T-helper 1 cell treated with Interleukin-12 subunit alpha and Interleukin-12 subunit beta and Interleukin-4 antibody, amounts not matched to agents 30 μg/mL and 1 μg/mL, for 36 hours (primary cell): ENCODE results near the gene EXOC3.
"Not testable (repeated sequence)": the region's sequence is repeated elsewhere in the genome, so short reads cannot be mapped to it uniquely, and the experiment has no call there.

Experiments
- H3K27ac Mint-ChIP-seq: one replicate; pipeline ENCODE4 v1.8.0; 2021; ENCODE audit warnings: mild to moderate bottlenecking, mixed read lengths
- H3K27me3 Mint-ChIP-seq: one replicate; pipeline ENCODE4 v1.8.0; 2021; ENCODE audit warnings: low read depth, mixed read lengths
- H3K36me3 Mint-ChIP-seq: one replicate; pipeline ENCODE4 v1.8.0; 2021; ENCODE audit warnings: low read depth, mixed read lengths
- H3K4me1 Mint-ChIP-seq: one replicate; pipeline ENCODE4 v1.8.0; 2021; ENCODE audit warnings: low read depth, mixed read lengths
- H3K4me3 Mint-ChIP-seq: one replicate; pipeline ENCODE4 v1.8.0; 2021; ENCODE audit warnings: mild to moderate bottlenecking, moderate library complexity, mixed read lengths
- H3K9me3 Mint-ChIP-seq: one replicate; pipeline ENCODE4 v1.8.0; 2021; ENCODE audit warnings: mixed read lengths

The EXOC3 gene

DNA sequence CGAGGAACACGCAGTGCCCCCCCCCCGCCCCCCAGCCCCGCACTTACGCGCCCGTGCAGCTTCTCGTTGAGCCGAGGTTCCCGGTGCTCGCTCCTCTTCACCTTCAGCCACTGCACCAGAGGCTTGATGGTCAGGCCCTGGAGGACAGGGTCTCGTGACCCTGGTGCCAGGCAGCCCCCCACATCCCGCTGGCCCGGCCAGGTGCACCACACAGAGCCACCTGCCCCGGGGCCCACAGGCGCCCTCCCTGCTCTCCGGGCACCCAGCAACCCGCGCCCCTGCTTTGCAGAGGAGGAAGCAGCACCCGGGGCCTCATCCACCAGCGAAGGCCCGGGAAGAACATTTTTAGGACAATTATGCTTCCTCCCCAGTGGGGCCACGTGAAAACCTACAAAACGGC is 39.0 kb downstream of the EXOC3 start:
- no peak overlapping the region for H3K4me3 Mint-ChIP-seq
- no peaks in the 10 kb centered on the region for H3K9me3 Mint-ChIP-seq
- no peaks in the 10 kb centered on the region for H3K36me3 Mint-ChIP-seq
- H3K4me1 Mint-ChIP-seq = no peaks in the 10 kb centered on the region
- H3K27me3 Mint-ChIP-seq = no peaks in the 10 kb centered on the region
- no peak overlapping the region for H3K27ac Mint-ChIP-seq

DNA sequence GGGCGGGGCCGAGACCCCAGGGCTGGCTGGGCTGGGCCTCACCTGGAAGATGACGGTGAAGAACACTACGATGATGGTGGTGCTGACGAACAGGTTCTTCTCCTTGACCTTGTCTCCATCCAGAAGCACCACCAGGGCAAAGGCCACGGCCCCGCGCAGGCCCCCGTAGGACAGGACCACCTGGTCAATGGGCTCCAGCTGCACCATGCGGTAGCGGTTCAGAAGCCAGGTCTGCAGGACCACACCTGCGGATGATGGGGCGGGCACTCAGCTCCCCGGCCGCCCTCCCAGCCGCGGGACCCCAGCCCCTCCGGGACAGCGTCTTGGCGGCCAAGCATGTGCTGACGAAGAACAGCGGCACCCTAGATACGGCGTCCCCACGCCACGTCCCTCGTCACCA is 39.5 kb downstream of the EXOC3 start:
- no peaks in the 10 kb centered on the region for H3K36me3 Mint-ChIP-seq
- H3K27me3 Mint-ChIP-seq = no peaks in the 10 kb centered on the region
- H3K4me1 Mint-ChIP-seq = no peaks in the 10 kb centered on the region
- H3K27ac Mint-ChIP-seq = no peak overlapping the region
- no peak overlapping the region for H3K4me3 Mint-ChIP-seq
- H3K9me3 Mint-ChIP-seq = no peaks in the 10 kb centered on the region

DNA sequence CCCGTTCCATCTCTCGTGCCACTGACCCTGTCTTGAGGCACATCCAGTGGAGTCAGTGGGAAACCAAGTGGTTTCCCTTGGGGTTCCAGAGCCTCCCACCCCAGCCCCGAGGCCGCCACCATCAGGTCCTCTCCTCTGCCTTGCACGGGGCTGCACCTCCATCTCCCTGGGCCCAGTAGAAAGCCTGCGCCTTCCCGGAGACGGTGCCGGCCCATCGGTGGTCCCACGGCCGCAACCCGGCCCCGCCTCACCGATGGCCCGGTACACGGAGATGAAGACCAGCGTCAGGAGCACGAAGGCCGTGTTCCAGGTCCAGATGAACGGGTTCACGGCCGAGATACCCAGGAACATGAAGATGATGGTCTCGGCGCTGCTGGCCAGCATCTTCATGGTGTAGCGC is 40.0 kb downstream of the EXOC3 start:
- H3K27ac Mint-ChIP-seq = no peak overlapping the region

DNA sequence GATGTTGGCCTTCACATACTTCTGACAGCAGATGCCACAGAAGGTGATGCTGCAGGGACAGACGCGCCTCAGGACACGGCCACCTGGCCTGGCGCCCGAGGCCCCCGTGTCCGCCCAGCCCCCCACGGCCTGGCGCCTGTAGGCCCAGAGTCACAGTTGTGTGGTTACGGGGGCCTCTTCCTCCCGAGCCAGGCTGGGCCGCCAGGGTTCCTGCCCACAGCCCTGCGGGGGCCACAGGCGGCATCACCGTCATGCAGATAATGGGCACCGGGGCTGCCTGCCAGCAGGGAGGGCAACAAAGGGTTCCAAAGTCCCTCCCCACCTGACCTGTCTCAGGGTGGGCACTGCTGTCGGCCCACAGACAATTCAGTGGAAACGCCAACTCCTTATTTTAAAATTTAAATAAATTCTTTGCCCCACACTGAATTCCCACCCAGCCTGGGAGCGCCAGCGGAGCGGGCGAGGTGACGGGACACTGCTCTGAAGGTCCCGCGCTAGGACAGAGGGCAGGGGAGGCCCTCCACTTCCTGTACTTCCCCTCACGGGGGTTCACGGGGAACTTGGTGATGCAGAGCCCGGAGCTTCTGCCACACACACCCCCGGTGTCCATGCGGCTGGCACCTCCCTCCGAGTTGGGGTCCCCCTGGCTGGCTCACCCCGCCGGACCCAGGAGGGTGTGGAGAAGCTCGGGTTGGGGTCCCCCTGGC is 40.6 kb downstream of the EXOC3 start:
- no peak overlapping the region for H3K4me3 Mint-ChIP-seq
- no peak overlapping the region for H3K27ac Mint-ChIP-seq
- H3K9me3 Mint-ChIP-seq = no peaks in the 10 kb centered on the region
- H3K27me3 Mint-ChIP-seq = no peaks in the 10 kb centered on the region
- no peaks in the 10 kb centered on the region for H3K36me3 Mint-ChIP-seq
- H3K4me1 Mint-ChIP-seq = no peaks in the 10 kb centered on the region

More for the DNA sequence above, 40.0 kb downstream of the EXOC3 start:
- no peaks in the 10 kb centered on the region for H3K4me1 Mint-ChIP-seq
- no peaks in the 10 kb centered on the region for H3K36me3 Mint-ChIP-seq
- H3K27me3 Mint-ChIP-seq = no peaks in the 10 kb centered on the region
- no peaks in the 10 kb centered on the region for H3K9me3 Mint-ChIP-seq
- H3K4me3 Mint-ChIP-seq = no peak overlapping the region

DNA sequence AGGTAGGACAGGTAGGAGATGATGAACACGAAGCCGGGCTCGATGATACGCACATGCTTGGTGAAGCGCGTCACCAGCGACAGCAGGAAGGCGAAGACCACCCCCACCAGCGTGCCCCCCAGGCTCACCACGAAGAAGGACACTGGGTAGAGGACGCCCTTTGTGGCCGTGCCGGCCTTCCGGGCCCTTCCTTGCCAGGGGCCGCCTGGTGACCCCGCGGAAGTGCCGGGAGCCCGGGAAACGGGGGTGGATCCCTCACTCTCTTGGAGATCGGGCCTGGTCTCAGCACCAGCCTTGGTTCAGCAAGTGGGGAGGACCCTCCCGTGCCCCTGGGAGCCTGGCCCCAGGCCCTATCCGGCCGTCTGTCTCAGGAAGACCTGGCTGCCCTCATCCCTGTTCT is 41.6 kb downstream of the EXOC3 start:
- Mint-ChIP-seq H3K36me3 (no peaks in the 10 kb centered on the region), H3K4me3 (no peak overlapping the region), H3K9me3 (no peaks in the 10 kb centered on the region), H3K27me3 (no peaks in the 10 kb centered on the region), H3K4me1 (no peaks in the 10 kb centered on the region), H3K27ac (no peak overlapping the region)

DNA sequence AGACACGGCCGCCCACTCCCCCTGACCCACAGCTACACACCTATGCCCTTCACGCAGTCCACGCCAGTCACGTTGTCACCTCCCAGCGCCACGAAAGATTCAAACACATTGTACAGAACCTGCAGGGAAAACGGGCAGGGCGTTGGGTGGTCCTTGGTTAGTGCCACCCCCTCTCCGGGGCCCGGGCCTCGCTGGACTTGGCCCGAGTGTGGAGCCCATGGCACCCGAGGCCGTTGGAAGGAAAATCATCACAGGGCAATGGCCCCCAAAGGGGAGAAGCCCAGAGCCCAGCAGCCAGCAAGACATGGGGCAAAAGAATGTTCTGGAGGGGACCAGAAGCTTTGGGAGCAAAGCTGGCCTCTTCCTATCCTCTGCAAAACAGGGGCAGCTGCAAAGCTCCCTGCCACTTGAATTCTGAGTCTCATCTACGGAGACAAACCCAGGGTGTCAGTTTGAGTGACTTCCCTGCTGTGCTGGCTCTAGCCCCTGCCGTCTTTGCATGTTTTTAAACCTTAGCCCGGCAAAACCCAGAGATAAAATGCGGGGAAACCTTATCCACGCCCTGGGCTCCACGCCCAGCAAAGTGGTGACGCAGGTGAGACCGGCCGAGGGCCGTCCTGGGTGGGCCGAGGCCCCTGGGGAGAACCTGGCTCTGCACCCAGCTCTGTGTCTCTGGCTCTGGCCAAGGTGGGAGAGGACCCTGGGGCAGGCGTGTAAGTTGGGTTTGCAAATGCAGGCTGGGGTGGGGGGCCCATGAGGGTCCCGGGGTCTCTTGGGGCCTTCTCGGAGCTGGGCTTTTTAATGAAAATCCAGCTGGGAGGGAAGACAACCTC is 42.4 kb downstream of the EXOC3 start:
- Mint-ChIP-seq H3K4me1 (no peaks in the 10 kb centered on the region), H3K27me3 (no peaks in the 10 kb centered on the region), H3K9me3 (no peaks in the 10 kb centered on the region), H3K36me3 (no peaks in the 10 kb centered on the region), H3K27ac (no peak overlapping the region), H3K4me3 (no peak overlapping the region)

DNA sequence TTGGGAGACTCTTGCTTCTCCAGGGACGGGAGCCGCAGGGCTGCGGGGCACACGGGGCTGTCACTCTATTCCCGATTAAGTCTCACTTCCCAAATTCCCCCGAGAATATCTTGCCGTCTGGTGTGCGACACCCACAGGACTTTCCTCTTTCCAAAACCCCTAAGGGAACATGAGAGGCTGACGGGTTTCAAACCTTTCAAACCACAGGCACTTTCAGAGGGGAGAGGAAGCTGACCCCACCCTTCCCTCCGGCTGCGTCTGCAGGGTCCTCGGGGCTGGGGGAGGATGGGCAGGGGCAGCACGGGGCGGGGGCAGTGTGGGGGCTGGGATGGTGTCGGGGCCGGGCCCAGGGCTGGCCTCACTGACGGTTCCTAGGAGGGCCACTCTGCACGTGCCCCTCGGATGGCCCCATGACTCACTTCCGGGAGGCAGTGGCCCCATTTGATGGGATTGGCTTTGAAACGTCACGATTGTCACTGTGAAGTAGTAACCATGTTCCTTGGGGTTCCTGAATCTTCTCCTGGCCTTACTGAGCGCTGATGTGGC is 43.0 kb downstream of the EXOC3 start:
- no peaks in the 10 kb centered on the region for H3K36me3 Mint-ChIP-seq
- H3K4me1 Mint-ChIP-seq = no peaks in the 10 kb centered on the region
- H3K4me3 Mint-ChIP-seq = no peak overlapping the region
- no peak overlapping the region for H3K27ac Mint-ChIP-seq
- H3K27me3 Mint-ChIP-seq = no peaks in the 10 kb centered on the region
- H3K9me3 Mint-ChIP-seq = no peaks in the 10 kb centered on the region

DNA sequence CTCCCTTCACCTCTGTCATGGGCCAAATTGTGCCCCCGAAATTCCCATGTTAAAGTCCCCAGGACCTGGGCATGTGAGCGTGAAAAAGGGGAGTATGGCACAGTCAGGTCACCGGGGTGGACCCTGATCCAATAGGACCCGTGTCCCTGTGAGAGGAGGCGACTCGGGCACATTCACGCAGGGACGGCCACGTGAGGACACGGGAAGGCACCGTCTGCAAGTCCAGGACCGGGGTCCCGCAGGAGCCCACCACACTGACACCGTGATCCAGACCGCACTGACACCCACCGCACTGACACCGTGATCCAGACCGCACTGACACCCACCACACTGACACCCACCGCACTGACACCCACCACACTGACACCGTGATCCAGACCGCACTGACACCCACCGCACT is 43.6 kb downstream of the EXOC3 start:
- H3K27me3 Mint-ChIP-seq, H3K4me3 Mint-ChIP-seq, H3K27ac Mint-ChIP-seq, H3K36me3 Mint-ChIP-seq, H3K4me1 Mint-ChIP-seq, H3K9me3 Mint-ChIP-seq: not testable (repeated sequence)

DNA sequence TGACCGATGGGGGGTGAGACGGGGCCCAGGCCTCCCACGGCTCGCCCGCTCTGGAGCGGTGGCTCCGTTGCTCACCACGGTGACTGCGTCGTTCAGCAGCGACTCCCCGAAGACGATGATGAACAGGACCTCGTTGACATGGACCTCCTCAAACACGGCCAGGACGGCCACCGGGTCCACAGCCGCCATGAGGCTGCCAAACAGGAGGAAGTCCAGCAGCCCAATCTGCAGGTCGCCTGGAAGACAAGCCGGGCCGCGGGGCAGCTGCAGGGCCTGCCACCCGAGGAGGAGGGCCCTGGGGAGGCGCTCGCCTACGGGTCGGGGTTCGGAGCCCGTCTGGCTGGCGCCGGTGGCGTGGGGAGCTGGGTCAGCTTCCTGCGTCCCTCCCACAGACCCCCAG is 45.3 kb downstream of the EXOC3 start:
- no peaks in the 10 kb centered on the region for H3K27me3 Mint-ChIP-seq
- no peaks in the 10 kb centered on the region for H3K4me1 Mint-ChIP-seq
- H3K36me3 Mint-ChIP-seq = no peaks in the 10 kb centered on the region
- H3K9me3 Mint-ChIP-seq = no peaks in the 10 kb centered on the region
- no peak overlapping the region for H3K27ac Mint-ChIP-seq
- H3K4me3 Mint-ChIP-seq = no peak overlapping the region

DNA sequence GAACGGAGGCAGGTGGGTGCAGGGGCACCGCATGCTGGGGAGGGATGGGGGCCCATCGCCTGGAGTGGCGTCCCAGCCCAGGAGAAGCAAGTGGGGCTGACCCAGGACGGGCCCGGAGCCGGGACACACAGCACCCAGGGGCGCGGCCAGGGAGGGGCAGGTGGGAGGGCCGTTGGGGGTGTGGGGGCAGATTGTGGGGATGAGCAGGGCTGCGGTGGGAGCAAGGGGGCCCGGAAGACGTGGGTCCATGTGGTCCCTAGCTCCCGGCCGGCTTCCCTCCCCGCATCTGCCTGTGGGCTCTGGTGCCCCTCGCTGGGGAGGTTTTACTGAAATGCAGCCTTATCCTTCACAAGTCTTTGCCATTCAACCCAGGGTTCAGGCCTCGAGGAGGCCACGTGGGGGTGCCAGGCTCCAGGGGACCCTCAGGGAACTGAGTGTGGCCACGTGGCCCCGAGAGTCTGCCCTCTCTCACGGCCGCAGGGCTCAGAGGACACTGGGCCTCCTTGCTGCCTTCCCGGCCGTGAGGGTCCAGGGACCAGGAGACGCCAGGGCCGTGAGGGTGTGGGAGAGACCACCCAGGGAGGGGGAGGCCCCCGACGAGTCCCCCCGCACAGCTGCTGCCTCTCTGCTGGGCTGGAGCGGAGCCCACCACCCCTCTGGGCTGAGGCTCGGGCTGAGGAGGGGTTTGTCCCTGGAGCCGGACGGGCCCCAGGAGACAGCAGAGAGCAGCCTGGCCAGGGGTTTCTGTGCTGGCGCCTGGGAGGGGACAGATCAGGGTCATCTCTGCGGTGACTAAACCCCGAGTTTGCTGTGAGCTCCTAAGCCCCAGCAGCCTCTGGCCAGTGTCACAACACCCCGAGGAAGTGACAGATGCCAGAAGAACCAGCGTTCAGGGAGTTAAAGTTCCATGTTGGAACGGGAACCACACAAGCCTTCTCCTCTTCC is 46.0 kb downstream of the EXOC3 start:
- no peak overlapping the region for H3K27ac Mint-ChIP-seq
- no peaks in the 10 kb centered on the region for H3K27me3 Mint-ChIP-seq
- H3K4me1 Mint-ChIP-seq = no peaks in the 10 kb centered on the region
- H3K36me3 Mint-ChIP-seq = no peaks in the 10 kb centered on the region
- H3K4me3 Mint-ChIP-seq = no peak overlapping the region
- H3K9me3 Mint-ChIP-seq = no peaks in the 10 kb centered on the region

DNA sequence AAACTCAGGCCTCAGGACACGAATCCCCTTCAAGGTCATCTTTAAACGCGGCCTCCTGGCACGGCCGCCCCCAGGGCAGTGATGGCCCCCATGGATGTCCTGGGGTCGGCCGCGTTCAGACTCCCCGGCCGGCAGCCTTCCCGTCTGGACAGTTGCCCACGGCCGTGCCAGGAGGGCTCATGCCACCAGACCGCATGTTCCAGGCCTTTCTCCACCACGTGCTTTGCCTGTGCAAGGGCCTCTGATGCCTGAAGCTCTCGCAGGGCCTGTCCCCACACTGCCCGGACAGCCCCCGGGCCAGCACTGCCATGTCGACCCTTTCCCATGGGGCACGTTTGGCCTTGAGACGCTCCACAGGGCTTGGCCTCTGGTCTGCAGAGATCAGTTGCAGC is 46.7 kb downstream of the EXOC3 start:
- H3K36me3 Mint-ChIP-seq = no peaks in the 10 kb centered on the region
- no peaks in the 10 kb centered on the region for H3K27me3 Mint-ChIP-seq
- no peaks in the 10 kb centered on the region for H3K4me1 Mint-ChIP-seq
- H3K4me3 Mint-ChIP-seq = no peak overlapping the region
- no peak overlapping the region for H3K27ac Mint-ChIP-seq
- H3K9me3 Mint-ChIP-seq = no peaks in the 10 kb centered on the region

DNA sequence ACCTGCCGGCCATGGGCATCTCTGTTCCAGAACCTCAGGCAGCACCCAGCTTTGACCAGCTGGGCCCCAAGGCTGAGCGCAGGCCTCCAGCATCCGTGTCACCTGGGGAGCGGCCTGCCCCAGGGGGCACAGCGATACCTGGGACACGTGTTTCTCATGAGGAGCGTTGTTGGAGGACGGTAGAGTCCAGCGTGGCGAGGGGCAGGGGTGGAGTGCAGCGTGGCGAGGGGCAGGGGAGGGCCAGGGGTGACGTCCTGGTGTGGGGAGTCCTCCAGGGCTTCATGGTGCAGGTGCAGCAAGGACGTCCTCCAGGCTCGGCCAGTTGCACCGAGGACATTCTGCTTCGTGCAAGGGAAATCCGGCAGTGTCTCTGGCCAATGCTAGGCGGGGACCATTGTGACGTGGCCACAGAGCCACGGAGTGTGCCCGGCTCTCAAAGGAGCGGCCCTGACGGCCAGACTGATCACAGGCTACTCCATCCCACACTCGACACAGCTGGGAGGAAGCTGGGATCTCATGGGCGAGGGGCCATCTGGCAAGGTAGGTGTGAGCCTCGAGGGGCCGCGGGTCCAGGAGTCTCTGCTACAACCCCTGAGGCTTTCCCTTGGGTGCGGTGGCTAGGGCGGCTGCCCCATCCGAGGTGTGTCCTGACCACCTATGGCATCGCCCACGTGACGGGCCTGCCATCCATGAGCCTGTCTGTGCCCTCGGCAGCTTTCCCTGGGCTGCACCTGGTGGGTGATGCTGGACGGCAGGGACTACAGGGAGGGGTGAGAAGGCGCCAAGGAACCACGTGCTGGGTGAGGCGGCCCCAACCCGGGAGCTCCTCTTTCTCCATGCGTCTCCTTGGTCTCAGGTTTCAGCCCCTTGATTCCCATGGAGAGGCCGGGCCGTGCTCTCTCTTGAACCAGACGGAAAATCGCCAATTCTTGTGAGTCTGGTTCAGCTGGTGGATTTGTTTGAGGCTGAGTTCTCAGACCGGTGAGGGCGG is 47.4 kb downstream of the EXOC3 start:
- H3K9me3 Mint-ChIP-seq = no peaks in the 10 kb centered on the region
- no peaks in the 10 kb centered on the region for H3K36me3 Mint-ChIP-seq
- no peaks in the 10 kb centered on the region for H3K27me3 Mint-ChIP-seq
- H3K4me3 Mint-ChIP-seq = no peak overlapping the region
- H3K27ac Mint-ChIP-seq = no peak overlapping the region
- H3K4me1 Mint-ChIP-seq = no peaks in the 10 kb centered on the region

DNA sequence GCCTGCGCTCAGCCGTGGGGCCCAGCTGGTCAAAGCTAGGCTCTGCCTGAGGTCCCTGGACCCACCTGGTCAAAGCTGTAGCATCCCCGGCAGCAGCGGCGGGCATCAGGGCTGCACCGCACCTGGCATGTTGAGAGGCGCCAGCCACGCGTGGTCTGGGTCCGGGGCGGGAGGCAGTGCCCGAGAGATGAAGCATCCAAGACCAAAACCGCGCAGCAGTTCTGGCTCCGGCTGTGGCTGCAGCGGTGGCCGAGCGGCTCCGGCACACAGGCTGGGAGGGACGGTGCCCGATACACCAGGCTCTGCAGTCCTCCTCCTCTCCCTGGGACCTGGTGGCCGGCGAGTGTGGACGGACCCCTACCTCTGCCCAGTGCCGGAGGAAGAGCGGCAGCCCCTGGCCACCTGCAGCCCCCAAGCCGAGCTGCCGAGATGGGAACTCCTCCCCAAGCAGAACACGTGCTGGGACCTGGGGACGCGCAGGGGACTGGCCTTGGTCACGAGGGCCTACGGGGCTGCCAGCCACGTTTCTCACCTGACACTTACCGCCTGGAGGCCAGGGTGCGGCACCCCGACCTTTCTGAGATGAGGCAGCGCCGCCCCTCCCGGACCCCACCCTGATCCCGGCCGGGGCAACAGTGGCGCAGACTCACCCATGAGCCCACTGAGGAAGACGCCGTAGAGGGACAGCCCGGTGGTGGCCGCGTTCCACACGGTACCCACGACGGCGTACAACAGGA is 48.3 kb downstream of the EXOC3 start:
- H3K27ac Mint-ChIP-seq = no peak overlapping the region
- no peaks in the 10 kb centered on the region for H3K36me3 Mint-ChIP-seq
- no peaks in the 10 kb centered on the region for H3K4me1 Mint-ChIP-seq
- no peaks in the 10 kb centered on the region for H3K27me3 Mint-ChIP-seq
- H3K9me3 Mint-ChIP-seq = no peaks in the 10 kb centered on the region
- no peak overlapping the region for H3K4me3 Mint-ChIP-seq
